Measurements from ENCODE around the gene POLR2I. TPM values are rescaled to one million over a fixed set of nuclear protein-coding genes. Genes with fewer than 3 reads are reported as not detected.

Gene POLR2I
- total RNA-seq, 1 experiment from 2014 or later, result 250 TPM

DNA sequence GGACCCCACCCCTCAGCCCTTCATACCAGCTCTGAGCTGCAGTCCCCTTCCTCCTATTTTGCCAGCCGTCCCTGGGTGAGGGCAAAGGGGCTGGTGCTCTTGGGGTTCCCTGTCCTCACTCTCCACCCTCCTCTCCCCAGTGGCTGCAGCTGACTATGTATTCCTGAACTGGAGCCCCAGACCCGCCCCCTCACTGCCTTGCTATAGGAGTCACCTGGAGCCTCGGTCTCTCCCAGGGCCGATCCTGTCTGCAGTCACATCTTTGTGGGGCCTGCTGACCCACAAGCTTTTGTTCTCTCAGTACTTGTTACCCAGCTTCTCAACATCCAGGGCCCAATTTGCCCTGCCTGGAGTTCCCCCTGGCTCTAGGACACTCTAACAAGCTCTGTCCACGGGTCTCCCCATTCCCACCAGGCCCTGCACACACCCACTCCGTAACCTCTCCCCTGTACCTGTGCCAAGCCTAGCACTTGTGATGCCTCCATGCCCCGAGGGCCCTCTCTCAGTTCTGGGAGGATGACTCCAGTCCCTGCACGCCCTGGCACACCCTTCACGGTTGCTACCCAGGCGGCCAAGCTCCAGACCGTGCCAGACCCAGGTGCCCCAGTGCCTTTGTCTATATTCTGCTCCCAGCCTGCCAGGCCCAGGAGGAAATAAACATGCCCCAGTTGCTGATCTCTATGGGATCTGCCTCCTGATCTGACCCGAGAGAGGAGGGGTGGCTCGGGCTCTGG is 35.2 kb upstream of the POLR2I start:
- H3K27me3 ChIP-seq (ENCODE audit: low read length), result no peaks in the 10 kb centered on the region
- H3F3A ChIP-seq (ENCODE audit: low read length, unreplicated experiment), result no peaks in the 10 kb centered on the region
- no peaks in the 10 kb centered on the region for H3K9me2 ChIP-seq (replicated peaks; ENCODE audit: low read length)
- no peak overlapping the region for H3K27ac ChIP-seq (ENCODE audit: low read length)
- POLR2A ChIA-PET (ENCODE audit: unreplicated experiment), result no interaction called here
- no peaks in the 10 kb centered on the region for H3K79me2 ChIP-seq (ENCODE audit: low read length)
- H3K4me1 ChIP-seq (ENCODE audit: insufficient read depth, low read length), result no peaks in the 10 kb centered on the region
- TF ChIP-seq EZH2 (IDR thresholded peaks at IDR 0.05; ENCODE audit: low read length, unreplicated experiment), result no peak
- no peak for TF ChIP-seq EZH2phosphoT487 (IDR thresholded peaks at IDR 0.05; ENCODE audit: borderline replicate concordance, low read length)
- TF ChIP-seq, protein P1, sequence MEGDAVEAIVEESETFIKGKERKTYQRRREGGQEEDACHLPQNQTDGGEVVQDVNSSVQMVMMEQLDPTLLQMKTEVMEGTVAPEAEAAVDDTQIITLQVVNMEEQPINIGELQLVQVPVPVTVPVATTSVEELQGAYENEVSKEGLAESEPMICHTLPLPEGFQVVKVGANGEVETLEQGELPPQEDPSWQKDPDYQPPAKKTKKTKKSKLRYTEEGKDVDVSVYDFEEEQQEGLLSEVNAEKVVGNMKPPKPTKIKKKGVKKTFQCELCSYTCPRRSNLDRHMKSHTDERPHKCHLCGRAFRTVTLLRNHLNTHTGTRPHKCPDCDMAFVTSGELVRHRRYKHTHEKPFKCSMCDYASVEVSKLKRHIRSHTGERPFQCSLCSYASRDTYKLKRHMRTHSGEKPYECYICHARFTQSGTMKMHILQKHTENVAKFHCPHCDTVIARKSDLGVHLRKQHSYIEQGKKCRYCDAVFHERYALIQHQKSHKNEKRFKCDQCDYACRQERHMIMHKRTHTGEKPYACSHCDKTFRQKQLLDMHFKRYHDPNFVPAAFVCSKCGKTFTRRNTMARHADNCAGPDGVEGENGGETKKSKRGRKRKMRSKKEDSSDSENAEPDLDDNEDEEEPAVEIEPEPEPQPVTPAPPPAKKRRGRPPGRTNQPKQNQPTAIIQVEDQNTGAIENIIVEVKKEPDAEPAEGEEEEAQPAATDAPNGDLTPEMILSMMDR (conservative IDR thresholded peaks at IDR 0.05; ENCODE audit: low read depth, low read length), result no peak
- CTCF ChIA-PET, result no interaction called here
- no peak overlapping the region for H3K9ac ChIP-seq (ENCODE audit: low read length)
- H3K36me3 ChIP-seq (ENCODE audit: low read depth, low read length), result peaks cover 10% of the 10 kb centered on the region
- no peak overlapping the region for H3K4me3 ChIP-seq (ENCODE audit: low read length)
- DNase-seq, result no peak
- intact Hi-C loops (cut with micrococcal nuclease), result no loop called here
- TSS peak; percentile 76 for BruUV-seq (replicated peaks)
- no peaks in the 10 kb centered on the region for H4K20me1 ChIP-seq (ENCODE audit: low read length)
- H3K4me2 ChIP-seq (ENCODE audit: low read length), result no peak overlapping the region
- ATAC-seq, result peak; percentile 30; the same call in 1 of the 2 replicates
- H2AFZ ChIP-seq (ENCODE audit: low read length), result no peak overlapping the region
- H3K9me3 ChIP-seq (ENCODE audit: low read length), result no peaks in the 10 kb centered on the region

DNA sequence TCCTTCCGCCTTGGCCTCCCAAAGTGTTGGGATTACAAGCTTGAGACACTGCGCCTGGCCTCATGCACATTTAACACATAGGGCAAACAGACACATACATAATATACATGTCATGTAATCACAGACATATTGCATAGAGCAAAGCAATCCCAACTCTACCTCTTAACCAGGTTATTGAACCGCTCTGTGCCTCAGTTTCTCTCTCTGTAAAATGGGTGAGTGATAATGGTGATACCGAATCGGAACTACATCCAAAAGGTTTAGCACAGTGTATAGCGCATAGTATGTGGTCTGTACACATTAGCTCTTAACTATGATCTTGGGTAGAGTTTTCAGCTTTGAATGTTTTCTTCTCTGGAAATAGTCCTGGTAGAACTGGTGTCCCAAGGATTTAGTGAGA is 29.9 kb upstream of the POLR2I start:
- H3K4me1 ChIP-seq (ENCODE audit: insufficient read depth, low read length), result peaks cover 7% of the 10 kb centered on the region
- intact Hi-C loops (cut with micrococcal nuclease), result no loop called here
- peaks cover 29% of the 10 kb centered on the region for H3K79me2 ChIP-seq (ENCODE audit: low read length)
- H3K27ac ChIP-seq (ENCODE audit: low read length), result no peak overlapping the region
- TF ChIP-seq, protein P1 (conservative IDR thresholded peaks at IDR 0.05; ENCODE audit: low read depth, low read length), result no peak
- TF ChIP-seq EZH2phosphoT487 (IDR thresholded peaks at IDR 0.05; ENCODE audit: borderline replicate concordance, low read length) (no peak), EZH2 (IDR thresholded peaks at IDR 0.05; ENCODE audit: low read length, unreplicated experiment) (no peak)
- no TSS peak for BruUV-seq (replicated peaks)
- no peak overlapping the region for H2AFZ ChIP-seq (ENCODE audit: low read length)
- no peaks in the 10 kb centered on the region for H3K9me3 ChIP-seq (ENCODE audit: low read length)
- no peaks in the 10 kb centered on the region for H3F3A ChIP-seq (ENCODE audit: low read length, unreplicated experiment)
- DNase-seq (no peak), ATAC-seq (no peak)
- H4K20me1 ChIP-seq (ENCODE audit: low read length), result peaks cover 7% of the 10 kb centered on the region; the same call in 1 of the 2 replicates
- no peak overlapping the region for H3K9ac ChIP-seq (ENCODE audit: low read length)
- ChIA-PET POLR2A (ENCODE audit: unreplicated experiment) (no interaction called here), CTCF (no interaction called here)
- H3K27me3 ChIP-seq (ENCODE audit: low read length), result no peaks in the 10 kb centered on the region
- no peak overlapping the region for H3K4me2 ChIP-seq (ENCODE audit: low read length)
- H3K36me3 ChIP-seq (ENCODE audit: low read depth, low read length), result peaks cover 19% of the 10 kb centered on the region
- H3K9me2 ChIP-seq (replicated peaks; ENCODE audit: low read length), result no peaks in the 10 kb centered on the region
- H3K4me3 ChIP-seq (ENCODE audit: low read length), result no peak overlapping the region

DNA sequence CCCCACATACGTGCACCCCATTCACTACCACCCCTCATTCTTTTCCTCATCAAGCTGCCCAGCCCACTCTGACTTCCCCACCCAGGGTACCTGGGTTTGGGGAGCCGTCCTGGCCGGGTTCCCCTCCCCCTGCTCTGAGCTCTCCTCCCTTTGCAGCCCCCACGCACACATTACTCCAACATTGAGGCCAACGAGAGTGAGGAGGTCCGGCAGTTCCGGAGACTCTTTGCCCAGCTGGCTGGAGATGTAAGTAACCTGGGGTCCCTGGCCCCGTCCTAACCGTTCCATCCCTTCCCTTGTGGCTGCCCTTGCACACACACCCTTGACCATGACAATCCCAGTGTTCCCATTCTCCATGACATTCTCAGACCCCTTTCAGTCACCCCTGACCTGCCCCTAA is 27.8 kb upstream of the POLR2I start:
- CTCF ChIA-PET, result no interaction called here

More for the DNA sequence above, 27.8 kb upstream of the POLR2I start:
- Histone ChIP-seq H3K9me2 (replicated peaks; ENCODE audit: low read length) (no peaks in the 10 kb centered on the region), H3K27me3 (ENCODE audit: low read length) (no peaks in the 10 kb centered on the region), H3K27ac (ENCODE audit: low read length) (no peak overlapping the region), H3K9me3 (ENCODE audit: low read length) (no peaks in the 10 kb centered on the region), H2AFZ (ENCODE audit: low read length) (no peak overlapping the region), H3F3A (ENCODE audit: low read length, unreplicated experiment) (no peaks in the 10 kb centered on the region), H3K4me3 (ENCODE audit: low read length) (no peak overlapping the region), H3K36me3 (ENCODE audit: low read depth, low read length) (peaks cover 19% of the 10 kb centered on the region), H3K9ac (ENCODE audit: low read length) (no peak overlapping the region), H3K4me1 (ENCODE audit: insufficient read depth, low read length) (peaks cover 17% of the 10 kb centered on the region), H3K4me2 (ENCODE audit: low read length) (no peak overlapping the region), H3K79me2 (ENCODE audit: low read length) (peaks cover 34% of the 10 kb centered on the region), H4K20me1 (ENCODE audit: low read length) (peaks cover 7% of the 10 kb centered on the region; the same call in 1 of the 2 replicates)
- intact Hi-C loops (cut with micrococcal nuclease), result no loop called here
- no peak for DNase-seq
- ATAC-seq, result no peak
- no TSS peak for BruUV-seq (replicated peaks)
- POLR2A ChIA-PET (ENCODE audit: unreplicated experiment), result no interaction called here
- TF ChIP-seq, protein P1 (conservative IDR thresholded peaks at IDR 0.05; ENCODE audit: low read depth, low read length), result no peak
- TF ChIP-seq EZH2 (IDR thresholded peaks at IDR 0.05; ENCODE audit: low read length, unreplicated experiment) (no peak), EZH2phosphoT487 (IDR thresholded peaks at IDR 0.05; ENCODE audit: borderline replicate concordance, low read length) (no peak)

Data from PC-3 (cell line).